HepG2 (cell line): ENCODE data around the gene IPPK. TPM values are rescaled to one million over a fixed set of nuclear protein-coding genes. Genes with fewer than 3 reads are reported as not detected.

ENCODE experiments used
- ATAC-seq: fragments of 200-7000 bp; cut with Tn5 transposase; 3 replicates; pipeline ENCODE4 v1.9.1; 2020; ENCODE audit warnings: mild to moderate bottlenecking, moderate library complexity
- BruUV-seq: library from RNA; stranded (reverse); fragments of 400-500 nt; replicated peaks from 2 replicates; lab custom pipeline; 2021; lab: Mats Ljungman, UMichigan
- CTCF ChIA-PET: fragments of 300-600 bp; formaldehyde crosslinking; extraction: SDS; loops from one replicate; lab custom pipeline; 2021; ENCODE audit warnings: low total read pairs, inconsistent platforms, low intra/inter-chr PET ratio; lab: Yijun Ruan, JAX
- POLR2A ChIA-PET: fragments of 350-600 bp; sonication (Branson Sonifier 250); formaldehyde crosslinking; loops from one replicate; lab custom pipeline; 2020; ENCODE audit warnings: antibody characterized with exemption, inconsistent platforms; lab: Yijun Ruan, JAX
- DNase-seq: peaks from one replicate; pipeline ENCODE4 v3.0.0-alpha.2; 2015; ENCODE audit warnings: low spot score
- FAIRE-seq: peaks from 3 replicates; lab custom pipeline; 2011; peaks lifted over from hg19 to GRCh38; lab: Jason Lieb, UNC
- H2AFZ ChIP-seq: one replicate; pipeline ENCODE4 v1.6.1; 2011; ENCODE audit warnings: low read length, inconsistent platforms
- H3K27ac ChIP-seq: fragments of 300-600 bp; 3 replicates; pipeline ENCODE4 v1.8.0; 2011; ENCODE audit warnings: mixed run types, mild to moderate bottlenecking, mixed read lengths, low read length, inconsistent platforms; ENCODE audit not compliant: insufficient read depth; ENCODE audit errors: extremely low read length
- H3K27me3 ChIP-seq, 2 experiments: fragments of 200-600 bp in 1 of 2; 2 replicates in 1 of 2; 3 replicates in 1 of 2; pipeline versions ENCODE4 v1.6.0 to v1.8.0; 2011; ENCODE audit warnings: low read length in 2 of 2, mild to moderate bottlenecking in 2 of 2, moderate library complexity in 2 of 2, inconsistent platforms in 1 of 2; ENCODE audit not compliant: insufficient read depth in 2 of 2, control insufficient read depth in 1 of 2
- H3K36me3 ChIP-seq, 2 experiments: fragments of 200-600 bp in 1 of 2; replicated peaks in 1 of 2; 2 replicates in 1 of 2; 3 replicates in 1 of 2; pipeline versions ENCODE4 v1.5.1 to v1.8.0; 2011; ENCODE audit warnings: low read length in 2 of 2, inconsistent platforms in 1 of 2; ENCODE audit not compliant: insufficient read depth in 2 of 2, control insufficient read depth in 1 of 2
- H3K4me1 ChIP-seq: 2 replicates; pipeline ENCODE4 v1.5.1; 2012; ENCODE audit warnings: low read length, inconsistent platforms; ENCODE audit not compliant: insufficient read depth
- H3K4me2 ChIP-seq: 2 replicates; pipeline ENCODE4 v1.6.0; 2011; ENCODE audit warnings: low read depth, low read length, inconsistent platforms
- H3K4me3 ChIP-seq, 3 experiments: fragments of 200-600 bp in 1 of 3; sonication (generic), shearing (Covaris generic) in 1 of 3; replicated peaks in 1 of 3; 2 replicates each; pipeline ENCODE4 v1.5.1; 2011 to 2016; ENCODE audit warnings: low read length in 3 of 3, inconsistent platforms in 2 of 3, low read depth in 2 of 3, mild to moderate bottlenecking in 2 of 3, control low read depth in 1 of 3, mixed read lengths in 1 of 3; ENCODE audit not compliant: insufficient read depth in 1 of 3
- H3K79me2 ChIP-seq: one replicate; pipeline ENCODE4 v1.6.1; 2011; ENCODE audit warnings: low read length, inconsistent platforms; ENCODE audit not compliant: insufficient read depth
- H3K9ac ChIP-seq: 2 replicates; pipeline ENCODE4 v1.6.0; 2011; ENCODE audit warnings: mild to moderate bottlenecking, low read depth, low read length, inconsistent platforms; ENCODE audit not compliant: insufficient read depth
- H3K9me3 ChIP-seq: 2 replicates; pipeline ENCODE4 v1.5.1; 2012; ENCODE audit warnings: mild to moderate bottlenecking, low read length
- H4K20me1 ChIP-seq: 2 replicates; pipeline ENCODE4 v1.6.0; 2011; ENCODE audit warnings: inconsistent platforms, mild to moderate bottlenecking, low read length, moderate library complexity; ENCODE audit not compliant: insufficient read depth
- BORCS8-MEF2B ChIP-seq: sonication (generic); formaldehyde crosslinking; IDR thresholded peaks from 2 replicates; pipeline ENCODE4 v1.8.0; 2022; ENCODE audit warnings: mild to moderate bottlenecking, missing genetic modification reagents
- DNMT3B ChIP-seq: conservative IDR thresholded peaks from 2 replicates; pipeline ENCODE4 v1.6.1; 2016; ENCODE audit warnings: missing biosample characterization, control low read depth
- HOXA9 ChIP-seq: sonication (generic); formaldehyde crosslinking; IDR thresholded peaks from 2 replicates; pipeline ENCODE4 v1.8.1; 2022; ENCODE audit warnings: missing genetic modification reagents, mild to moderate bottlenecking, moderate library complexity, borderline replicate concordance
- MATR3 ChIP-seq: sonication (generic); formaldehyde crosslinking; IDR thresholded peaks from 2 replicates; pipeline ENCODE4 v1.4.0; 2020; ENCODE audit warnings: missing genetic modification reagents
- PHF5A ChIP-seq: IDR thresholded peaks from one replicate; pipeline ENCODE4 v1.6.1; 2018; ENCODE audit warnings: low read depth, missing genetic modification reagents; ENCODE audit not compliant: unreplicated experiment
- PTBP1 ChIP-seq: fragments of 200-400 bp; formaldehyde crosslinking; IDR thresholded peaks from 2 replicates; pipeline ENCODE4 v1.6.1; 2018; ENCODE audit warnings: low read length, low read depth; ENCODE audit not compliant: poor library complexity, severe bottlenecking
- RBAK ChIP-seq: sonication (generic); formaldehyde crosslinking; IDR thresholded peaks from 2 replicates; pipeline ENCODE4 v1.5.1; 2020; ENCODE audit warnings: mild to moderate bottlenecking, missing genetic modification reagents
- SMAD9 ChIP-seq: sonication (generic); formaldehyde crosslinking; IDR thresholded peaks from 2 replicates; pipeline ENCODE4 v1.5.1; 2020; ENCODE audit warnings: mild to moderate bottlenecking, missing genetic modification reagents
- TMF1 ChIP-seq: sonication (generic); formaldehyde crosslinking; IDR thresholded peaks from 2 replicates; pipeline ENCODE4 v1.8.1; 2022; ENCODE audit warnings: low read depth, missing genetic modification reagents
- ZBTB21 ChIP-seq: sonication (generic); formaldehyde crosslinking; IDR thresholded peaks from 2 replicates; pipeline ENCODE4 v1.4.0; 2020; ENCODE audit warnings: missing genetic modification reagents
- ZBTB42 ChIP-seq: sonication (generic); formaldehyde crosslinking; IDR thresholded peaks from 2 replicates; pipeline ENCODE4 v1.5.0; 2020; ENCODE audit warnings: mild to moderate bottlenecking, missing genetic modification reagents
- ZKSCAN1 ChIP-seq: fragments of 150-350 bp; IDR thresholded peaks from 2 replicates; pipeline ENCODE4 v1.6.1; 2014; ENCODE audit warnings: low read length
- ZNF33B ChIP-seq: sonication (generic); formaldehyde crosslinking; IDR thresholded peaks from 2 replicates; pipeline ENCODE4 v1.5.1; 2020; ENCODE audit warnings: mild to moderate bottlenecking, missing genetic modification reagents
- ZNF614 ChIP-seq: IDR thresholded peaks from 2 replicates; pipeline ENCODE4 v1.6.1; 2018; ENCODE audit warnings: missing biosample characterization, missing genetic modification reagents, inconsistent platforms, borderline replicate concordance
- ZNF670 ChIP-seq: sonication (generic); formaldehyde crosslinking; IDR thresholded peaks from 2 replicates; pipeline ENCODE4 v1.8.0; 2022; ENCODE audit warnings: mild to moderate bottlenecking, missing genetic modification reagents, borderline replicate concordance
- ZNF703 ChIP-seq: sonication (generic); formaldehyde crosslinking; IDR thresholded peaks from 2 replicates; pipeline ENCODE4 v1.5.1; 2020; ENCODE audit warnings: missing genetic modification reagents, mild to moderate bottlenecking, moderate library complexity, borderline replicate concordance
- ZNF83 ChIP-seq: sonication (generic); formaldehyde crosslinking; IDR thresholded peaks from 2 replicates; pipeline ENCODE4 v1.4.0; 2020; ENCODE audit warnings: missing genetic modification reagents, mild to moderate bottlenecking, borderline replicate concordance
- WGBS: methylation state at CpG from one replicate; pipeline ENCODE4 v1.1.6; 2017; ENCODE audit warnings: low lambda C conversion rate; 5-methylcytosine and 5-hydroxymethylcytosine counted together
- in situ Hi-C: cut with HindIII; loops from 2 replicates; pipeline ENCODE4 v1.10.0; 2017; ENCODE audit warnings: low pct_unique_long_range_greater_than_20kb; ENCODE audit not compliant: extremely low pct_ligation_motif_present
- intact Hi-C: fragments of 100-400 bp; cut with micrococcal nuclease; formaldehyde crosslinking; loops from one replicate; pipeline ENCODE4 v1.10.0; 2022; ENCODE audit not compliant: unreplicated experiment
- polyA plus RNA-seq, 8 experiments: library from polyadenylated mRNA; depleted of rRNA in 3 of 8; stranded (reverse) in 7 of 8; unstranded in 1 of 8; fragments of >200 nt; fragmentation: Illumina TruSeq in 4 of 8; extraction: Trizol in 4 of 8; gene quantifications; 2 replicates each; pipeline versions ENCODE4 v1.2.1 to v1.2.3, GENCODE V29; 2011 to 2016; ENCODE audit warnings: low read depth in 4 of 8, missing spikeins in 1 of 8, mixed read lengths in 1 of 8; ENCODE audit not compliant: insufficient read depth in 1 of 8
- total RNA-seq, 5 experiments: library from RNA; depleted of rRNA; stranded (reverse); fragments of >200 nt; fragmentation: Illumina TruSeq; extraction: Trizol; gene quantifications; 2 replicates each; pipeline ENCODE4 v1.2.3, GENCODE V29; 2016; ENCODE audit warnings: low read depth in 1 of 5
- TF ChIP-seq, protein P1 (sequence below): sonication (generic); formaldehyde crosslinking; IDR thresholded peaks from 2 replicates; pipeline ENCODE4 v1.4.0; 2020; ENCODE audit warnings: mild to moderate bottlenecking, missing genetic modification reagents
- TF ChIP-seq, protein P2 (sequence below): IDR thresholded peaks from 2 replicates; pipeline ENCODE4 v1.6.1; 2012; ENCODE audit warnings: inconsistent platforms

The IPPK gene
- total and polyA plus RNA-seq, 2 of the 13 experiments (the other 11 are each of a cell fraction or from before 2014, with no cell fraction given), result 9.9 to 14.1 TPM

GRCh38 chr9:92642564-92642963 is 27.4 kb downstream of the IPPK start:
- Histone ChIP-seq H3K4me1 (no peaks in the 10 kb centered on the region), H3K4me3 (no peak overlapping the region), H3K36me3 (peaks cover 23 to 75% of the 10 kb centered on the region in 2 experiments), H3K27me3 (no peaks in the 10 kb centered on the region), H2AFZ (no peak overlapping the region), H3K27ac (no peak overlapping the region), H3K4me2 (no peak overlapping the region), H3K79me2 (no peaks in the 10 kb centered on the region), H4K20me1 (no peaks in the 10 kb centered on the region), H3K9ac (no peak overlapping the region), H3K9me3 (no peaks in the 10 kb centered on the region)
- ChIA-PET POLR2A (no interaction called here), CTCF (no interaction called here)
- DNase-seq (no peak), FAIRE-seq (no peak), ATAC-seq (no peak)
- in situ Hi-C loops (no loop called here), intact Hi-C loops (no loop called here)
- no peak for TF ChIP-seq DNMT3B (CRISPR knock-in tag)
- no peak for TF ChIP-seq ZNF83 (CRISPR knock-in tag)
- no peak for TF ChIP-seq ZNF670 (CRISPR knock-in tag)
- TF ChIP-seq PTBP1, result no peak
- TF ChIP-seq RBAK (CRISPR knock-in tag), result no peak
- TF ChIP-seq ZBTB21, result no peak
- no peak for TF ChIP-seq SMAD9 (CRISPR knock-in tag)
- TF ChIP-seq, protein P1, sequence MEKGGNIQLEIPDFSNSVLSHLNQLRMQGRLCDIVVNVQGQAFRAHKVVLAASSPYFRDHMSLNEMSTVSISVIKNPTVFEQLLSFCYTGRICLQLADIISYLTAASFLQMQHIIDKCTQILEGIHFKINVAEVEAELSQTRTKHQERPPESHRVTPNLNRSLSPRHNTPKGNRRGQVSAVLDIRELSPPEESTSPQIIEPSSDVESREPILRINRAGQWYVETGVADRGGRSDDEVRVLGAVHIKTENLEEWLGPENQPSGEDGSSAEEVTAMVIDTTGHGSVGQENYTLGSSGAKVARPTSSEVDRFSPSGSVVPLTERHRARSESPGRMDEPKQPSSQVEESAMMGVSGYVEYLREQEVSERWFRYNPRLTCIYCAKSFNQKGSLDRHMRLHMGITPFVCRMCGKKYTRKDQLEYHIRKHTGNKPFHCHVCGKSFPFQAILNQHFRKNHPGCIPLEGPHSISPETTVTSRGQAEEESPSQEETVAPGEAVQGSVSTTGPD (CRISPR knock-in tag), result no peak
- no peak for TF ChIP-seq ZNF703 (CRISPR knock-in tag)
- TF ChIP-seq MATR3 (CRISPR knock-in tag), result no peak
- TF ChIP-seq TMF1 (CRISPR knock-in tag), result no peak
- TF ChIP-seq ZKSCAN1, result no peak
- no peak for TF ChIP-seq PHF5A (CRISPR knock-in tag)
- TF ChIP-seq ZNF614 (CRISPR knock-in tag), result no peak
- TF ChIP-seq, protein P2, sequence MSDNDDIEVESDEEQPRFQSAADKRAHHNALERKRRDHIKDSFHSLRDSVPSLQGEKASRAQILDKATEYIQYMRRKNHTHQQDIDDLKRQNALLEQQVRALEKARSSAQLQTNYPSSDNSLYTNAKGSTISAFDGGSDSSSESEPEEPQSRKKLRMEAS, result no peak
- TF ChIP-seq ZBTB42 (CRISPR knock-in tag), result no peak
- TF ChIP-seq BORCS8-MEF2B (CRISPR knock-in tag), result no peak
- TF ChIP-seq ZNF33B (CRISPR knock-in tag), result no peak
- no peak for TF ChIP-seq HOXA9
- WGBS, result 99% methylated on average over 7 of the region's 7 CpGs
- no TSS peak for BruUV-seq
